ENCODE data around the gene KLK14. TPM values are rescaled to one million over a fixed set of nuclear protein-coding genes. Genes with fewer than 3 reads are reported as not detected.
A peak's percentile ranks its signal among the peaks of the same experiment; 100 is the strongest.

The KLK14 gene
- total RNA-seq, 1 experiment from 2014 or later: 0.26 TPM

DNA sequence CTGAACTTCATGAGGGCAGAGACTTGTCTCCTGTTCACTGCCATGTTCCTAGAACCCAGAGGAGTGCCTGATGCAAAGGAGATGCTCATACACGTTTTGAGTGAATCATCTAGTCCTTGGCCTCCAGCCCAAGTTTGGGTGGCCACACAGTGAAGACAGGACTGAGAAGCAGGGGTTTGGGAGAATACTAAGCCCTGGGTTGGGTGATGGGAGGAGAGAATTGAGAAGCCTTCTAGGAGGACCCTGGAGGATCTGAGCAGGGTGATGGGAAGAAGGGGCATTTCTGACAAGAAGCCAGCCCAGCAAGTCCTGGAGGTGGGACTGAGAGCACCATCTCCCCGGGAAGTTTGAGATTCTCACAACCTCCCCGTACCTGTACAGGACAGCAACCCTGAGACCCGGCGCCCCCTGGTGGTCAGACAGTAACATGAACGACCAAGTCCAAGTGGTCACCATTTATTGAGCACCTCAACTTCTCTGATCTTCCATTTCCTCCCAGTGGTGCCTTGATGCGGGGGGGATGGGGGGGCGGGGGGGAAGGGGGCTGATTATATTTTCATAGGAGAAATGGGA is 14.6 kb upstream of the KLK14 start:
- TF ChIP-seq, protein P1, sequence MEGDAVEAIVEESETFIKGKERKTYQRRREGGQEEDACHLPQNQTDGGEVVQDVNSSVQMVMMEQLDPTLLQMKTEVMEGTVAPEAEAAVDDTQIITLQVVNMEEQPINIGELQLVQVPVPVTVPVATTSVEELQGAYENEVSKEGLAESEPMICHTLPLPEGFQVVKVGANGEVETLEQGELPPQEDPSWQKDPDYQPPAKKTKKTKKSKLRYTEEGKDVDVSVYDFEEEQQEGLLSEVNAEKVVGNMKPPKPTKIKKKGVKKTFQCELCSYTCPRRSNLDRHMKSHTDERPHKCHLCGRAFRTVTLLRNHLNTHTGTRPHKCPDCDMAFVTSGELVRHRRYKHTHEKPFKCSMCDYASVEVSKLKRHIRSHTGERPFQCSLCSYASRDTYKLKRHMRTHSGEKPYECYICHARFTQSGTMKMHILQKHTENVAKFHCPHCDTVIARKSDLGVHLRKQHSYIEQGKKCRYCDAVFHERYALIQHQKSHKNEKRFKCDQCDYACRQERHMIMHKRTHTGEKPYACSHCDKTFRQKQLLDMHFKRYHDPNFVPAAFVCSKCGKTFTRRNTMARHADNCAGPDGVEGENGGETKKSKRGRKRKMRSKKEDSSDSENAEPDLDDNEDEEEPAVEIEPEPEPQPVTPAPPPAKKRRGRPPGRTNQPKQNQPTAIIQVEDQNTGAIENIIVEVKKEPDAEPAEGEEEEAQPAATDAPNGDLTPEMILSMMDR (conservative IDR thresholded peaks at IDR 0.05): peak; percentile 71
- WGBS (ENCODE audit: extremely low coverage, insufficient read length, low lambda C conversion rate): no CpG with 5 or more reads among the region's 8 CpGs
- no peak overlapping the region; a peak in 2 of 7 replicates for H3K27ac Mint-ChIP-seq

More for the DNA sequence above, 14.6 kb upstream of the KLK14 start:
- no peaks in the 10 kb centered on the region for H3K79me1 ChIP-seq (ENCODE audit: insufficient read depth, low read depth, low read length, poor library complexity, severe bottlenecking)
- no peak overlapping the region for H3K18ac ChIP-seq (ENCODE audit: insufficient read length, low read depth, low read length)
- H3K4me3 Mint-ChIP-seq: no peak overlapping the region
- no peak overlapping the region for H4K5ac ChIP-seq (ENCODE audit: insufficient read length, low read depth, low read length)
- no peak overlapping the region for H4K91ac ChIP-seq (ENCODE audit: insufficient read length, low read depth, low read length)
- no peak overlapping the region for H2BK12ac ChIP-seq (ENCODE audit: insufficient read length, low read depth, low read length)
- no peaks in the 10 kb centered on the region for H3K27me3 ChIP-seq (ENCODE audit: insufficient read depth, low read length)
- H3K27ac ChIP-seq (ENCODE audit: insufficient read length, low read depth, low read length): no peak overlapping the region
- no peaks in the 10 kb centered on the region for H3K9me3 Mint-ChIP-seq
- peak; percentile 72 for DNase-seq
- no peaks in the 10 kb centered on the region for H3K9me3 ChIP-seq (ENCODE audit: control insufficient read depth, low read depth, low read length)
- H3K23ac ChIP-seq (ENCODE audit: insufficient read length, low read depth, low read length): no peak overlapping the region
- H3T11ph ChIP-seq (ENCODE audit: low read length): no peak overlapping the region
- H3K4ac ChIP-seq (ENCODE audit: low read depth, low read length): no peak overlapping the region
- no peak overlapping the region for H2BK120ac ChIP-seq (ENCODE audit: low read depth, low read length, poor library complexity, severe bottlenecking)
- H3K79me2 ChIP-seq (ENCODE audit: insufficient read depth, low read length): no peaks in the 10 kb centered on the region
- peaks cover 15 to 21% of the 10 kb centered on the region in 2 experiments for H3K4me1 Mint-ChIP-seq
- H3K4me2 ChIP-seq (ENCODE audit: insufficient read depth, insufficient read length, low read length): no peak overlapping the region
- no peak overlapping the region for H2AFZ ChIP-seq (ENCODE audit: low read length)
- no peaks in the 10 kb centered on the region for H3K23me2 ChIP-seq (ENCODE audit: insufficient read length, low read depth, low read length, poor library complexity, severe bottlenecking)
- no peak overlapping the region for H2AK5ac ChIP-seq (ENCODE audit: insufficient read length, low read length)
- H3K56ac ChIP-seq (ENCODE audit: insufficient read length, low read depth, low read length): no peak overlapping the region
- H3K27me3 Mint-ChIP-seq (ENCODE audit: low read depth): no peaks in the 10 kb centered on the region; the same call in none of the 2 replicates
- no peak overlapping the region for H3K14ac ChIP-seq (ENCODE audit: insufficient read depth, low read length)
- no peaks in the 10 kb centered on the region for H4K20me1 ChIP-seq (ENCODE audit: control insufficient read depth, insufficient read depth, insufficient read length)
- no peak overlapping the region for H4K8ac ChIP-seq (replicated peaks; ENCODE audit: insufficient read length, low read depth, low read length)
- H3K4me1 ChIP-seq (ENCODE audit: insufficient read depth, low read length): no peaks in the 10 kb centered on the region
- no peak overlapping the region for H2BK15ac ChIP-seq (ENCODE audit: low read depth, low read length)
- H3K9ac ChIP-seq (ENCODE audit: extremely low read depth, insufficient read length, low read length): no peak overlapping the region
- H3K36me3 Mint-ChIP-seq (ENCODE audit: insufficient read depth in 1 of 3, low read depth in 3 of 3): peaks cover 0 to 13% (median 4%) of the 10 kb centered on the region in 3 experiments; a peak in 2 of 7 replicates
- no peak overlapping the region for H2BK5ac ChIP-seq (ENCODE audit: insufficient read length, low read length)
- H2BK20ac ChIP-seq (ENCODE audit: low read depth, low read length, poor library complexity, severe bottlenecking): no peak overlapping the region

Measured in H9 (cell line).